ENCODE measurements around the gene KIF2A.
"Not testable (repeated sequence)": the region's sequence is repeated elsewhere in the genome, so short reads cannot be mapped to it uniquely, and the experiment has no call there.

The KIF2A gene

DNA sequence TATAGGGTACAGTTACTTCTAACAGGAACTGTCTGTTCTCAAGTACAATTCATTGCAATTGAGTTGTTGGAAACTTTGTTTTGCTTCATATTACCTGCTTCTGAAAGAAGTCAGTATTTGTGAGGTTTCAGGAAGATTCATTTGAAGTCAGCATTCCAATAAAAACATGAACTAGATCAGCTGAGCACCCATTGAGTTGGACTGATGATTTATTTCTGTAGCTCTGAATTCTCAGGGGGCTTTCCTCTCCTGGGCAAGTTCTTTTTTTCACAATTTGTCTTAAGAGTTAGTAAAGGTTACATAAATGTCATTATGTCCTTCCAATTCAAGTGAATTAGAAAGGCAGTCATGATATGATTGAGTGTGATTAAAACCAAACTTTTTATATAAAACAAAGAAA is 16.2 kb upstream of the KIF2A start:
- no peak overlapping the region for H3K27ac ChIP-seq

DNA sequence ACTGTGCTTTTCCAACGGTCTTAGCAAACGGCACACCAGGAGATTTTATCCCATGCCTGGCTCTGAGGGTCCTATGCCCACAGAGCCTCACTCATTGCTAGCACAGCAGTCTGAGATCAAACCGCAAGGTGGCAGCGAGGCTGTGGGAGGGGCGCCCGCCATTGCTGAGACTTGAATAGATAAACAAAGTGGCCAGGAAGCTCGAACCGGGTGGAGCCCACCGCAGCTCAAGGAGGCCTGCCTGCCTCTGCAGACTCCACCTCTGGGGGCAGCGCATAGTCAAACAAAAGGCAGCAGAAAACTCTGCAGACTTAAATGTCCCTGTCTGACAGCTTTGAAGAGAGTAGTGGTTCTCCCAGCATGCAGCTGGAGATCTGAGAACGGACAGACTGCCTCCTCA is 14.2 kb upstream of the KIF2A start:
- not testable (repeated sequence) for H3K27ac ChIP-seq

More for the DNA sequence above, 16.2 kb upstream of the KIF2A start:
- TF ChIP-seq, protein P1, sequence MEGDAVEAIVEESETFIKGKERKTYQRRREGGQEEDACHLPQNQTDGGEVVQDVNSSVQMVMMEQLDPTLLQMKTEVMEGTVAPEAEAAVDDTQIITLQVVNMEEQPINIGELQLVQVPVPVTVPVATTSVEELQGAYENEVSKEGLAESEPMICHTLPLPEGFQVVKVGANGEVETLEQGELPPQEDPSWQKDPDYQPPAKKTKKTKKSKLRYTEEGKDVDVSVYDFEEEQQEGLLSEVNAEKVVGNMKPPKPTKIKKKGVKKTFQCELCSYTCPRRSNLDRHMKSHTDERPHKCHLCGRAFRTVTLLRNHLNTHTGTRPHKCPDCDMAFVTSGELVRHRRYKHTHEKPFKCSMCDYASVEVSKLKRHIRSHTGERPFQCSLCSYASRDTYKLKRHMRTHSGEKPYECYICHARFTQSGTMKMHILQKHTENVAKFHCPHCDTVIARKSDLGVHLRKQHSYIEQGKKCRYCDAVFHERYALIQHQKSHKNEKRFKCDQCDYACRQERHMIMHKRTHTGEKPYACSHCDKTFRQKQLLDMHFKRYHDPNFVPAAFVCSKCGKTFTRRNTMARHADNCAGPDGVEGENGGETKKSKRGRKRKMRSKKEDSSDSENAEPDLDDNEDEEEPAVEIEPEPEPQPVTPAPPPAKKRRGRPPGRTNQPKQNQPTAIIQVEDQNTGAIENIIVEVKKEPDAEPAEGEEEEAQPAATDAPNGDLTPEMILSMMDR (conservative IDR thresholded peaks at IDR 0.05), result no peak

DNA sequence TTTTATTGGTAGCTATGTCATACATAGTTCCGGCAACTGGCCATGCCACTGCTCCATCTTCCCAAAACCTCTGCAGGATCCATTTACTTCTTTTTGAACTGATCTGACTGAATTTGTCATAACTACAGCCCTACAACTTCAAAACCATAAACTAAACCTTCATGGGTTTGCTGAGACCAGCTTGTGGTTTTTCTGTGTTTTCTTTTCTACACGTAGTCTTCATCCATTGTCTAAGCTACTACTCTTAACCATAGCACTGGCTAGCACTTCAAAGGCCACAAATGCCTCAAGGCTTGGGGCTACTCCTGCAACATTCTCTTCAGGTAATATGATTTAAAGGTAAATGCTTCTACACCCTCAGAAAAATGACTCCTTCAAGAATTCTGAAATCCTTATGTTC is 9.0 kb upstream of the KIF2A start:
- no peak overlapping the region for H3K27ac ChIP-seq
- TF ChIP-seq, protein P1 (conservative IDR thresholded peaks at IDR 0.05), result no peak

DNA sequence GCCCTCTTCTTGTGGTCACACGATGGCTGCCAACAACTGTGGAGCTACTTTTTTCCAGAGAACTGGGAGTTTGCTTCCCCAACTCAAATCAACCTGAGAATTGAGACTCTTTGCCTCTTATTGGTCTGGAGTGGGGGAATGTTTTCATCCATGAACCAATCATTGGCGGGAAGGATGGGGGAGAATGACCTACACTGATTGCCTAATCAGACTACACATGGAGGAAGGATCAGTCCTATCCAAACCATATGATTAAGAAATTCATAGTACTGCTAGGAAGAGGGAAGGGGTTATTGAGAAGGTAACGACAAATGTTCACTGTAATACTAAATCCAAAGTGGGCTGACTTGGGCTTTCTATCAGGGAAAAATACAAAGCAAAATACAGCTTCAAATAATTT is 7.9 kb upstream of the KIF2A start:
- no peak overlapping the region for H3K27ac ChIP-seq
- TF ChIP-seq, protein P1 (conservative IDR thresholded peaks at IDR 0.05), result no peak

DNA sequence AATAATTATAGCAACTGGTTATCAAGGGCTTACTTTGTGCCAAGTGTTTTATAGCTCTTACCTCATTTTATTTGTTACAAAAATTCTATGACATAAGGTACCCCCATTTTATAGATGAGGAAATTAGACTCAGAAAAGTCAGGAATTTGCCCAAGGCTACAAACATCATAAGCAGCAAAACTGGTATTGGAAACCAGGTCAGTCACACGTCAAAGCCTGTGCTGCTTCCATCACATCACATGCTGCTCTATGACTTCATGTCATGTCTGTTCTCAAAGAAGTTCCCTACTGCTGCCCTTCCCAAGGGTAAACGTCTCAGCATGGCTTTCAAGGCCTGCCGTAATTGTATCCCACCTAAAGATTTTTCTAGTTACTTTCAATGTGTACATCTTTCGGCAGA is 6.9 kb upstream of the KIF2A start:
- TF ChIP-seq, protein P1 (conservative IDR thresholded peaks at IDR 0.05), result no peak
- H3K27ac ChIP-seq, result no peak overlapping the region

DNA sequence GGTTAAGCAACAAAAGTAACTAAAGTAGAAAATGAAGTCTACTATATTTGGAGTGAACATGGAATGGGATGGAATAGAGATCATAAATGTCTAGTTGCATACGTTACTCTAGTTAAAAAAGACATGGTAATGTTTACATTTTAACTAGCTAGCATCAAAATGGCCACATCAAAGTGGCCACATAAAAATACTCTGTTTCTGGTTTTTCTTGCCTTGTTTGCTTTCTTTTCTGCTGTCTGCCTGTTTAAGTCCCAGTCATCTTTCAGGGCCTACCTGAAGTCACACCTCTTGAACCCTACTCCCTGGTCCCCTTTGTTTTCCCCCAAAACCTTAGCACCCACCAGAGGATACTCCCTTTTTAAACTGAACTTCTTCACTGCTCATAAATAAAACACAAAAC is 6.4 kb upstream of the KIF2A start:
- TF ChIP-seq, protein P1 (conservative IDR thresholded peaks at IDR 0.05), result no peak
- no peak overlapping the region for H3K27ac ChIP-seq

DNA sequence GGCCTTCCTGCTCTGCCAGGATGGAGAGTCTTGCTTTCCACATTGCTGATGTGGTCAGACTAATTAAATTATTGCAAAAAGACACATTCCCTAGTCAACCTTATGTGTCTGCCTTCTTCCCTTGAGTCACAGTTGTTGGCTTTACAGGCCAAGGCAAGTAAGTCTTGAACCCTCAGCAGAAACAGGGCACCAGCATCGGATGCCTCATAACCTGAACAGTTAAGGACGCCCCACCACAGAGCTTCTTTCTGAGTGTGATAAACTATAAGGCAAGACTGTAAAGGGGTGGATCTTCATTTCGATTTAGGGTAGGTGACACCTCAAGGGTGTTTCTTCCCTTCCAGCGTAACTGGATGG is 670 bp upstream of the KIF2A start:
- H3K27ac ChIP-seq, result peak overlapping the region; percentile 90
- TF ChIP-seq, protein P1 (conservative IDR thresholded peaks at IDR 0.05), result no peak

DNA sequence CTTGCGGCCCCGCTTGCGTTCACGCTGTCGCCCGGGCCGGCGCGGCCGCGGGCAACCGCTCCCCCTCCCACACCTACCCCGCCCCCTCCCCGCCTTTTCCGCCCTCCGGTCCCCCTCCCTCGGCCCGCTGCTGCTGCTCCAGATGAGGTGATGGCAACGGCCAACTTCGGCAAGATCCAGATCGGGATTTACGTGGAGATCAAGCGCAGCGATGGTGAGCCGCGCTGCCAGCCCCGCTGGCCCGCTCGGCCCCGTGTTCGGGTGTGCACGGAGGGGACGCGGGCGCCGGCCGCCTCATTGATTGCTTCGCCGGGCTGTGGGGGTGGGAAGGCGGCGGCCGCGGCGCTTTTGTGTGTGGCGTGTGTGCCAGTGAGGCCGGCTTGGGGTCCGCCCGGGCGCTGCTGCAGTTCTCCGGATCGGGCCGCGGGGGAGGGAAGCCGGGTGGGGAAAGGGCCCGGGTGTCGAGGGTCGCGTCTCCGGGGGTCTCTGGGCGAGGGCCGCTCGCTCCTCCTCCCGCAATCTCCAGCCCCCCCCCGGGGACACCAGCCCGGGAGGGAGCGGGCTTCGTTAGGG is 403 bp downstream of the KIF2A start:
- TF ChIP-seq, protein P1 (conservative IDR thresholded peaks at IDR 0.05), result no peak
- H3K27ac ChIP-seq, result peak overlapping the region; percentile 90
